ENCODE data around the gene EFCAB11. TPM values are rescaled to one million over a fixed set of nuclear protein-coding genes. Genes with fewer than 3 reads are reported as not detected.
A peak's percentile ranks its signal among the peaks of the same experiment; 100 is the strongest.

The EFCAB11 gene
- total RNA-seq, 1 experiment from 2014 or later, result 10.6 TPM

DNA sequence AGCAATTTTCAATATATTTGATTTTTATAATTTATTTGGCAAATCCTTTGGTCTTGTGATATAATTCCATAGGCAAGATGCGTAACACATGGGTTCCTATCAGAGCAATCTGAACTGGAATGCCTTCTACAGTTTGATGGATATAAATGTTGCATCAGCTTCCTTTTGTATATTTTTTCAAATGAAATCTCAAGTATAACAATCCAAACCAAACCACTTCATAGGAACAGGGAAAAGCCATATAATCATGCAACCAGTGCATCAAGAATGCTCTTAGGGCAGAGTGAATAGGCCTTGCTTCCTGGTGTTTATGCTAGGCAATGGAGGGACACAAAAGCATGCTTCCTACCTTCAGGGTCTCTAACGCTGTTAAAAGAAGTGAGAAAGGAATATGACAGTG, 34.5 kb downstream of the EFCAB11 start:
- Mint-ChIP-seq H3K36me3 (ENCODE audit: insufficient read depth, unreplicated experiment) (no peaks in the 10 kb centered on the region), H3K27ac (ENCODE audit: low read depth, unreplicated experiment) (no peak overlapping the region), H3K27me3 (ENCODE audit: insufficient read depth, unreplicated experiment) (no peaks in the 10 kb centered on the region), H3K4me3 (ENCODE audit: unreplicated experiment) (no peak overlapping the region), H3K4me1 (ENCODE audit: insufficient read depth, unreplicated experiment) (no peaks in the 10 kb centered on the region), H3K9me3 (ENCODE audit: unreplicated experiment) (no peaks in the 10 kb centered on the region)
- intact Hi-C loops (cut with micrococcal nuclease), result no loop called here
- BruUV-seq (replicated peaks), result no TSS peak
- ChIA-PET POLR2A (no interaction called here), CTCF (interaction anchor here (0.6 to 1.3 kb wide), 3 partner anchors 879 to 1252 kb away, joined by 3 to 6 read pairs (median 3); no protein-coding TSS in a partner anchor)
- no peak for DNase-seq (ENCODE audit: unreplicated experiment)
- TF ChIP-seq, protein P1, sequence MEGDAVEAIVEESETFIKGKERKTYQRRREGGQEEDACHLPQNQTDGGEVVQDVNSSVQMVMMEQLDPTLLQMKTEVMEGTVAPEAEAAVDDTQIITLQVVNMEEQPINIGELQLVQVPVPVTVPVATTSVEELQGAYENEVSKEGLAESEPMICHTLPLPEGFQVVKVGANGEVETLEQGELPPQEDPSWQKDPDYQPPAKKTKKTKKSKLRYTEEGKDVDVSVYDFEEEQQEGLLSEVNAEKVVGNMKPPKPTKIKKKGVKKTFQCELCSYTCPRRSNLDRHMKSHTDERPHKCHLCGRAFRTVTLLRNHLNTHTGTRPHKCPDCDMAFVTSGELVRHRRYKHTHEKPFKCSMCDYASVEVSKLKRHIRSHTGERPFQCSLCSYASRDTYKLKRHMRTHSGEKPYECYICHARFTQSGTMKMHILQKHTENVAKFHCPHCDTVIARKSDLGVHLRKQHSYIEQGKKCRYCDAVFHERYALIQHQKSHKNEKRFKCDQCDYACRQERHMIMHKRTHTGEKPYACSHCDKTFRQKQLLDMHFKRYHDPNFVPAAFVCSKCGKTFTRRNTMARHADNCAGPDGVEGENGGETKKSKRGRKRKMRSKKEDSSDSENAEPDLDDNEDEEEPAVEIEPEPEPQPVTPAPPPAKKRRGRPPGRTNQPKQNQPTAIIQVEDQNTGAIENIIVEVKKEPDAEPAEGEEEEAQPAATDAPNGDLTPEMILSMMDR (IDR thresholded peaks at IDR 0.05; ENCODE audit: unreplicated experiment), result no peak

DNA sequence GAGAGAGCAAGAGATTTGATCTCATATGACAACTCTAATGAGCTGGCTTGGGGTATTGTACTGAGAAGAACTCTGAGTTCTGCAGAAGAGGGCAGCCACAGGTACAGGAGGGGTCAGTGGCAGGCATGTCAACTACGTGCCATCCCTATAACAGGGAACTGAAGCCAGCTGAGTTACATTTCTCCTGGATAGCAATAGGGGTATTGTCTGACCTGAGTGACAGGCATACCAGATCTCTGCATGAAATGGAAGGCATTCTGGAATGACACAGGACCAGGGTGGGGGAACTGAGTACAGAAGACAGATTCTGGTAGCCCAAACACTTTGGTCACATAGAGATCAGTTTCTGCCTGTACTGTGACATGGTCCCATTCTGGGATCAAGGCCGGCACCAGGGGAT, 35.8 kb downstream of the EFCAB11 start:
- BruUV-seq (replicated peaks), result no TSS peak
- POLR2A ChIA-PET, result no interaction called here
- Mint-ChIP-seq H3K27ac (ENCODE audit: low read depth, unreplicated experiment) (no peak overlapping the region), H3K4me1 (ENCODE audit: insufficient read depth, unreplicated experiment) (no peaks in the 10 kb centered on the region), H3K4me3 (ENCODE audit: unreplicated experiment) (no peak overlapping the region), H3K27me3 (ENCODE audit: insufficient read depth, unreplicated experiment) (no peaks in the 10 kb centered on the region), H3K36me3 (ENCODE audit: insufficient read depth, unreplicated experiment) (no peaks in the 10 kb centered on the region), H3K9me3 (ENCODE audit: unreplicated experiment) (no peaks in the 10 kb centered on the region)
- TF ChIP-seq, protein P1 (IDR thresholded peaks at IDR 0.05; ENCODE audit: unreplicated experiment), result no peak
- intact Hi-C loops (cut with micrococcal nuclease), result loop anchor here (5.0 kb wide), 4 partner anchors 151 to 1251 kb away; partner anchors contain the start of genes EML5 and FOXN3
- no peak for DNase-seq (ENCODE audit: unreplicated experiment)
- CTCF ChIA-PET, result no interaction called here

DNA sequence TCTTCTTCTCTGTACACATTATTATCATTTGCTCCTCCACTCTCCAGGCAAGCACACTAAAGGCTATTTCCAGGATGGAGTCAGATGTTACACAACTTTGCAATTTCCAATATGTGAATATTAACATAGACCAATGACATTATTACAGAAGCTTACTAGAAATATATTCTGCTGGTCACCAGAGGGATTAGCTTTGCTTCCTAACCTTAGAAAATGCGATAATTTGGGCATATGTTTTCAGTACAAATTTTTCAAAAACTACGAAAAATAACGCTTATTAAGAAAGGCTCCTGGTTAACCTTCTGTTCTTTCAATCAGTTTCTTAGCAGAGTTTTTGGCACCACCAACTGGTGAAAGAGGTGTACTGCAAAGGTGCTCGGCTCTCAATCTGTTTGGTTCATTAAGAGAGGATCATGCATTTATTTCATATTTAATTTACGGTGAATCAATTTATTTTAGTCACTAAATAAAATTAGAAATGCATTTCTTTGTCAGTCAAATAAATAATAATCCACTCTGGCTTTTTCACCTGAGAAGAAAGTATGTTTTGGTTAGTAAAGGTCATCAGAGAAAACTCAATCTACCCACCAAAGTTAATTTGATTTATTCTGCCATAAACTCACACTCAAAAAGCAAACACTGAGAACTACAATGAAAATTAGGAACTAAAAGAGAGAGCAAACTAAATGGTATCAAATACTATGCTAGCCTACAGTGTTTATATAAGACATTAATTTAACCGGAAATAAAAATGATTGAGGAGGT, 39.2 kb downstream of the EFCAB11 start:
- no peaks in the 10 kb centered on the region for H3K4me1 Mint-ChIP-seq (ENCODE audit: insufficient read depth, unreplicated experiment)
- H3K4me3 Mint-ChIP-seq (ENCODE audit: unreplicated experiment), result no peak overlapping the region
- H3K27me3 Mint-ChIP-seq (ENCODE audit: insufficient read depth, unreplicated experiment), result no peaks in the 10 kb centered on the region
- TF ChIP-seq, protein P1 (IDR thresholded peaks at IDR 0.05; ENCODE audit: unreplicated experiment), result peak; percentile 91
- H3K9me3 Mint-ChIP-seq (ENCODE audit: unreplicated experiment), result no peaks in the 10 kb centered on the region
- no peaks in the 10 kb centered on the region for H3K36me3 Mint-ChIP-seq (ENCODE audit: insufficient read depth, unreplicated experiment)
- no peak overlapping the region for H3K27ac Mint-ChIP-seq (ENCODE audit: low read depth, unreplicated experiment)
- ChIA-PET POLR2A (interaction anchor here (0.9 to 2.4 kb wide), 2 partner anchors 139 to 500 kb away, joined by 3 to 8 read pairs; no protein-coding TSS in a partner anchor), CTCF (interaction anchor here (0.6 to 4.0 kb wide), 9 partner anchors 14 to 891 kb away, joined by 3 to 23 read pairs (median 3); no protein-coding TSS in a partner anchor)
- intact Hi-C loops (cut with micrococcal nuclease), result loop anchor here (1.0 to 5.0 kb wide), 8 partner anchors 148 to 1248 kb away; partner anchors contain the start of genes EML5 and FOXN3
- peak; percentile 78 for DNase-seq (ENCODE audit: unreplicated experiment)
- no TSS peak for BruUV-seq (replicated peaks)

DNA sequence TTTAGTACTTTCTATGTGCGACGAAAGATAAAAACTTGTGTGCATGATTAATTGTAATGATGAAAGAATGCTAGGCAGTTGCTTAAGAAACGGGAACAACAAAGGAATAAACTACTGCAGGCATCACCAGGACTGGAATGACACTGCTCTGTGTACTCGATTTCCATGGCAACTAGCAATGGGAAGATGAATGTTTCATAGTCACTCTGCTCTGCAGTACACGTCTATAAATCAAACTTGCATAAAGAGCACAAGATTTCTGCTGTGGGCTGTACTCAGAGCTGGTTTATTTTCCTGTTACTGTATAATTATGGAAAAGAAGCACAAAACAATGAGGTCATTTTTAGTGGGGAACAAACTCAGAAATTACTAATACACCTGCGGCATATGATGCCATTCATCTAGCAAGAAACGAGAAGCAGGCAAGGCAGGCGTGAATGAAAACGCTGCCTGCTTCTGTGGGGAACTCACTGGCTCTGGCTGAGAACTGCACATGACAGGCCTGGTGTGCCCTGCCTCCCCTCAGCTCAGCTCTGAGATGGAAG, 41.8 kb downstream of the EFCAB11 start:
- CTCF ChIA-PET, result interaction anchor here (0.6 to 4.0 kb wide), 7 partner anchors 64 to 884 kb away, joined by 3 to 23 read pairs (median 3); no protein-coding TSS in a partner anchor
- Mint-ChIP-seq H3K4me3 (ENCODE audit: unreplicated experiment) (no peak overlapping the region), H3K27ac (ENCODE audit: low read depth, unreplicated experiment) (peak overlapping the region; percentile 32), H3K9me3 (ENCODE audit: unreplicated experiment) (no peaks in the 10 kb centered on the region), H3K4me1 (ENCODE audit: insufficient read depth, unreplicated experiment) (no peaks in the 10 kb centered on the region), H3K36me3 (ENCODE audit: insufficient read depth, unreplicated experiment) (no peaks in the 10 kb centered on the region), H3K27me3 (ENCODE audit: insufficient read depth, unreplicated experiment) (no peaks in the 10 kb centered on the region)
- intact Hi-C loops (cut with micrococcal nuclease), result no loop called here
- TF ChIP-seq, protein P1 (IDR thresholded peaks at IDR 0.05; ENCODE audit: unreplicated experiment), result no peak
- POLR2A ChIA-PET, result interaction anchor here (0.7 to 0.9 kb wide), 2 partner anchors 16 to 485 kb away, joined by 3 read pairs; no protein-coding TSS in a partner anchor
- BruUV-seq (replicated peaks), result TSS peak; percentile 70
- peak; percentile 82 for DNase-seq (ENCODE audit: unreplicated experiment)
